GM08714 (cell line): ENCODE measurements around the gene FPR2.
"Not testable (repeated sequence)": the region's sequence is repeated elsewhere in the genome, so short reads cannot be mapped to it uniquely, and the experiment has no call there.

Experiments
- H3K4me3 ChIP-seq: fragments of 200-500 bp; sonication (Bioruptor generic); 2 replicates; pipeline ENCODE4 v1.5.1; 2014; ENCODE audit warnings: mild to moderate bottlenecking, low read length, inconsistent platforms
- ZNF274 ChIP-seq: IDR thresholded peaks from 2 replicates; pipeline ENCODE4 v1.6.1; 2012; ENCODE audit warnings: mild to moderate bottlenecking, low read depth, low read length

The FPR2 gene

DNA sequence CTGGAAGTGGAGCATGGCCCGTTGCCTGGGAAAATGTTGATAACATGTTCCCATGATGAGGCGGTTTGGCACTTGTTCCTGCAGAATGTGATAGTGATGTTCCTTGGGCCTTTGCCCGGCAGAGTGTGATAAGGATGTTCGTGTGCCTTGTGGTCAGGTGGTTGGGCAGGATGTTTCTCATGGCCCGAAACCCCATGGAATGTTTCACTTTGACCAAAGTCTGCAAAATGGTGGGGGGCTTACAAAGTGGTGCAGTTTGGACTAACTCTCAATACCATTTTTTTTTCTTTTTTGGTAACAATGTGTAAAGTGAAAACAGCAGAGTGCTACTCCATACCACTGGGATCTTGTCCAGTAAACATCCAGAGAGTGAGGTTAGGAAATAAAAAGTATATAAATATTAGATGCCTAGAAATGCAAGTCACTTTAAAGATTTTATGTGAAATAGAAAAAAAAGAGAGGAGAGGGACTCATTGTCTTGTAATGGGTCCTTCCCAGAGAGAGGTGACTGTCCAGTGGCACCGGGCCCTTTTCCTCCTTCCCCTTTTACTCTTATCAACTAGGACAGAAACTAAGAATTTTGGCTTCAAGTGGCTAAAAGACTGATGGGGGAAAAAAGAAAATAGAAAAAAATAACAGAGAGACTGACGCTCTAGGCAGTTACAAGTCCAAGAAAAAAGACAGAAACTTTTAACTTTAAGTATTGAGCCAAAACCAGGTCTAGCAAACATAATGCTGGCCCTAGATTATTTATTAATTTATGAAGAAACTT lies 39.7 kb downstream of the FPR2 start:
- TF ChIP-seq ZNF274: no peak
- no peak overlapping the region for H3K4me3 ChIP-seq

DNA sequence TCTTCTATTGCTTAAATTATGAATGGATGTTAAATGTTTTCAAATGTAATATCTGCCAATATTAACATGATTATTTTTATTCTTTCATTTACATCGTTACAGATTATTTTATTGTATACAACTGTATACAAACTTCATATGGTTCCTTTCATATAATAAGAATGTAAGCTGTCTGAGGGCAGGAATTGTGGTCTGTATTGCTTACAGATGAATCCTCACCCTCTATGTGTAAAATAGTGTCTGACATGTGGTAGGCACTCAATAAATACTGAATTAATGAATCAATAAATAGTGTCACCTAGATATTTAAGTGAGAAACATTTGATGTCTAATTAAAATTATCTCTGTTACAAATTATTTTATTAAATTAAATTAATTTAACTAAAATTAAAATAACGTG lies 41.8 kb downstream of the FPR2 start:
- TF ChIP-seq ZNF274: no peak
- H3K4me3 ChIP-seq: no peak overlapping the region

GRCh38 chr19:51803519-51803918 lies 42.5 kb downstream of the FPR2 start:
- no peak overlapping the region for H3K4me3 ChIP-seq
- TF ChIP-seq ZNF274: no peak

- H3K4me3 ChIP-seq: no peak overlapping the region
- TF ChIP-seq ZNF274: no peak
Observed at GRCh38 chr19:51803967-51804366, 43.0 kb downstream of the FPR2 start.

DNA sequence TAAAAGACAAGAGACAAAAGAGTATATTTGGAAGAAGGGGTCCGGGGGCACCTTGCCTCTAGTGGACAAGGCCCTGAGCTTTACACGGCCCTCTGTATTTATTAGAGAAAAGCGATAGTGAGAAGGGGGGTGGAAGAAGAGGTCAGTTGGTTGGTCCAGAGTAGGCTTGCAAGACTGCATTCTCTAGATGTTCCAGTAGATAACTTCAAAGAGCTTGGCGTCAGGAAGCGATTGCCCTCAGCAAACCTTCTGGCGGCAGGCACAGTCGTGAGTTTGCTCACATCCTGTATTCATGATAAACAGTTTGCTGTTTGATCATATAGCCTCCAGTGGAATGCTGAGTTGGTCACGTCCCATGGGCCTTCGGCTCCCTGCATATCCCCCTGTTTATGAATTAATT lies 43.8 kb downstream of the FPR2 start:
- not testable (repeated sequence) for H3K4me3 ChIP-seq

- H3K4me3 ChIP-seq: not testable (repeated sequence)
Observed at GRCh38 chr19:51805396-51805795, 44.4 kb downstream of the FPR2 start.

- not testable (repeated sequence) for H3K4me3 ChIP-seq
Observed at GRCh38 chr19:51806571-51806970, 45.6 kb downstream of the FPR2 start.

GRCh38 chr19:51807111-51807701 lies 46.2 kb downstream of the FPR2 start:
- no peak for TF ChIP-seq ZNF274
- no peak overlapping the region for H3K4me3 ChIP-seq

GRCh38 chr19:51807925-51808324 lies 46.9 kb downstream of the FPR2 start:
- no peak overlapping the region for H3K4me3 ChIP-seq
- no peak for TF ChIP-seq ZNF274

GRCh38 chr19:51808333-51808986 lies 47.5 kb downstream of the FPR2 start:
- no peak for TF ChIP-seq ZNF274
- H3K4me3 ChIP-seq: no peak overlapping the region

DNA sequence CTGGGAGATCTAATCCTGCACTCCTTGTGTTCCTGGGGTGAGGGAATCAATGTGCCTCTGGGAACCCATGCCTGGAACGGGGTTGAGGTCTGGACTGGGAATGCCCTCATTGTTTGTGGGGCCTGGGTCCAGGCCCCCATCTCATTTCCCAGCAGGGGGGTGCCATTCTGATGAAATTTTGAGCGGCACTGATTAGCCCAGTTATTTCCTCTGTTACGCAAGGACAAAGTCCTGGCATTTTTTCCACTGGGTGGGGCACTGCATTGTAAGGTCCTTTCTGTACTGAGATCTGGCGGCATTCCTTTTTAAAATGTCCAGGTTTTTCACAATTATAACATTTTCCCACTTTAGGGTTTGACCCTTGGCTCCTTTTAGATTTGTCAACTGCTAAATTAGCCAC lies 48.8 kb downstream of the FPR2 start:
- H3K4me3 ChIP-seq: no peak overlapping the region

DNA sequence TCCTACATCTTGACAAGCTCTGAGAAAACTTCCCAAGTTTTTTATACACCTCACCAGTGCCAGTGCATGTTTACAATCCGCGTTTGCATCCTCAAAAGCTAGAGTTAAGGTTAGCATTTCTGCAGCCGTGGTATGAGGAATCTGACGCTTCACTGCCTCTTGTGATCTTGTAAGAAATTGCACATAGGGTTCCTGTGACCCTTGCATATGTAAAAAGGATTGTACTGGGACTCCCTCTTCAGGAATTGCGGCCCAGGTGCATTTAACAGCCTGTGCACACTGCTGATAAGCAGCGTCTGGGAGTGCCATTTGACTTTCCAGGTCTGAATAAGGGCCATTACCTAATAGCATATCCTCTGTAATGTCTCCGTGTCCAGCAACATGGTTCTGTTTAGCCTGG lies 49.2 kb downstream of the FPR2 start:
- no peak overlapping the region for H3K4me3 ChIP-seq
- TF ChIP-seq ZNF274: no peak

More for the DNA sequence above, 48.8 kb downstream of the FPR2 start:
- no peak for TF ChIP-seq ZNF274

DNA sequence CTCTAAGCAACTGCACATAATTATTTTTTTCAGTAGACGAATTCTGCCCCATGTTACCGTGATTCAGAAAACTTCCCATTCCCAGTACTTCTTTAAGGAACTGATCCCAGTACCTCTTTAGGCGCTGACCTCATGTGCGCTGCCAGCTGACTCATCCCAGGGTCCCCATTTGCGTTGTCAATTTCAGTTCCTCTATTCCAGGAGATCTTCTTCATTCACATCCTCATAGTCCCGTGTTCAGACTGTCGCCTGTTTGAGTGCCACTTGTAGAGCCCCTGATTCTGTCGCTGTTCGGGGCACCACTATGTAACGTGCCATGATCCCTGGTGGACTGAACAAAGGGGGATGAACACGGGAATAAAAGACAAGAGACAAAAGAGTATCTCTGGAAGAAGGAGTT lies 50.4 kb downstream of the FPR2 start:
- no peak for TF ChIP-seq ZNF274
- H3K4me3 ChIP-seq: no peak overlapping the region

GRCh38 chr19:51815043-51815442 lies 54.1 kb downstream of the FPR2 start:
- no peak for TF ChIP-seq ZNF274
- no peak overlapping the region for H3K4me3 ChIP-seq

DNA sequence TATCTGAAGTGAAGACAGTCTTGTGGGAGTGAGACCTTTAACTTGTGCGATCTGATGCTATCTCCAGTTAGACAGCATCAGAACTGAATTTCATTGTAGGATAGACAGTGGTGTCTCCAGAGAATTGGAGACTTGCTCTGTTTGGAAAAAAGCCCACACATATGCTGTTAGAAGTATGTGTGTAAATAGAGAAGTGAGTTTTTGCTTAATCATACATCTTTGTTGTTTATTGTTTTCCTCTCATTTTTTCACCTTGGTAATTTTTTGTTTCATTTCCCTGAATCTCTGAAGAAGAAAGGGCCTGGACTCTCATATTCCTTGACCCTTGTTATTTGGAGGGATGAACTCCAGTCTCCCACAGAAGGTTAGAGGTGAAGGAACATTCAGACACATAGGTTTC lies 55.7 kb downstream of the FPR2 start:
- no peak for TF ChIP-seq ZNF274
- no peak overlapping the region for H3K4me3 ChIP-seq
